Heart left ventricle (tissue), 16 donors: ENCODE results near the gene FOXN3. TPM values are rescaled to one million over a fixed set of nuclear protein-coding genes. Genes with fewer than 3 reads are reported as not detected.

ENCODE experiments used
- ATAC-seq, 4 donors: fragments of 200-7000 bp; cut with Tn5 transposase; one replicate each; pipeline ENCODE4 v1.9.1; 2020 to 2022; ENCODE audit warnings: moderate library complexity in 4 of 4, mild to moderate bottlenecking in 3 of 4, moderate number of reproducible peaks in 1 of 4
- DNase-seq, 5 donors: peaks; one replicate each; pipeline ENCODE4 v3.0.0-alpha.2; 2020
- H3K27ac ChIP-seq, 12 donors: fragments of 200-600 bp; sonication (generic) in 4 of 12; one replicate each; pipeline versions ENCODE4 v1.5.0 to v1.8.0; 2016 to 2022; ENCODE audit warnings: mild to moderate bottlenecking in 2 of 12
- H3K27me3 ChIP-seq, 9 donors: fragments of 200-600 bp; sonication (generic) in 2 of 9; one replicate each; pipeline versions ENCODE4 v1.5.1 to v1.8.0; 2016 to 2022; ENCODE audit warnings: mild to moderate bottlenecking in 3 of 9
- H3K36me3 ChIP-seq, 9 donors: fragments of 200-600 bp; sonication (generic) in 2 of 9; one replicate each; pipeline versions ENCODE4 v1.5.0 to v1.8.0; 2018 to 2022; ENCODE audit warnings: mild to moderate bottlenecking in 2 of 9
- H3K4me1 ChIP-seq, 12 donors: fragments of 200-600 bp; sonication (generic) in 4 of 12; one replicate each; pipeline versions ENCODE4 v1.5.0 to v1.8.0; 2016 to 2022; ENCODE audit warnings: mild to moderate bottlenecking in 3 of 12
- H3K4me3 ChIP-seq, 12 donors: fragments of 200-600 bp; sonication (generic) in 4 of 12; one replicate each; pipeline versions ENCODE4 v1.5.0 to v1.8.0; 2017 to 2022; ENCODE audit warnings: mild to moderate bottlenecking in 9 of 12, moderate library complexity in 4 of 12
- H3K9me3 ChIP-seq, 12 donors: fragments of 200-600 bp; sonication (generic) in 4 of 12; one replicate each; pipeline versions ENCODE4 v1.5.0 to v1.8.0; 2016 to 2022; ENCODE audit warnings: mild to moderate bottlenecking in 1 of 12
- CTCF ChIP-seq, 12 donors: fragments of 200-600 bp; sonication (generic) in 4 of 12; IDR thresholded peaks; one replicate each; pipeline versions ENCODE4 v1.5.0 to v1.8.0; 2018 to 2022; ENCODE audit warnings: antibody characterized with exemption in 12 of 12, mild to moderate bottlenecking in 5 of 12
- POLR2A ChIP-seq, 2 donors: fragments of 450-650 bp; IDR thresholded peaks; one replicate each; pipeline ENCODE4 v1.6.1; 2017; ENCODE audit warnings: antibody characterized with exemption in 2 of 2, mild to moderate bottlenecking in 2 of 2, moderate library complexity in 2 of 2
- WGBS, 4 donors: extraction: QIAGEN DNeasy Blood & Tissue Kit in 2 of 4; methylation state at CpG; one replicate each; pipeline versions ENCODE4 v1.1.5 to v1.1.7; 2013 to 2018; 5-methylcytosine and 5-hydroxymethylcytosine counted together
- intact Hi-C, 10 donors: fragments of 100-400 bp; cut with DNase I; formaldehyde crosslinking; loops; one replicate each; pipeline versions ENCODE4 v1.11.1 to v1.14.2; 2022
- polyA plus RNA-seq, 2 donors: library from polyadenylated mRNA; stranded (reverse); fragments of 200-250 nt; gene quantifications; one replicate each; pipeline ENCODE4 v1.2.3, GENCODE V29; 2013
- total RNA-seq, 9 donors: library from RNA; depleted of rRNA in 2 of 9; stranded (reverse); fragments of >200 nt in 2 of 9; fragmentation: NEBNext Ultra II Directional in 3 of 9; extraction: Animal tissue kit (Norgen Biotek cat#: 25700) in 3 of 9; gene quantifications; one replicate each; pipeline versions ENCODE4 v1.1.0 to v1.2.4, GENCODE V29; 2016 to 2023
- donor health status: ischemic (EF 13 %, LVEDD 7.1; RV severe dilation, severe dysfunction).
- donor health status: healthy with polysubstance abuse.
- donor health status: DM: no; HTN: yes; CAD: no.
- donor health status: DM: no; HTN: no; CAD: no.
- donor health status: ischemic (EF 25% LVEDD 6.9; RV normal size, moderate dysfunction).
- donor health status: ischemic (EF 25% LVEDD 5.7; RV mildly dilated, moderate dysfunction).
- donor health status: healthy.
- donor health status: DM: yes; HTN: yes; CAD: no.
- donor health status: ischemic (EF 35%, LVEDD 5.7; RV mildly dilated, moderate dysfunction).
- donor health status: nonischemic (EF 11% LVEDD 7.7; RV severe dilation, severe dysfunction).
- donor health status: DM: yes; HTN: yes; CAD: no.
- donor health status: PGD.
- donor health status: ischemic (EF 29% LVEDD 5.4; RV normal size, mild dysfunction).
- donor health status: nonischemic (EF 23%, LVEDD 6.1; RV moderate dilation, normal function).

Gene FOXN3
- total and polyA plus RNA-seq, 11 donors, result 24.4 to 161 (median 111) TPM

DNA sequence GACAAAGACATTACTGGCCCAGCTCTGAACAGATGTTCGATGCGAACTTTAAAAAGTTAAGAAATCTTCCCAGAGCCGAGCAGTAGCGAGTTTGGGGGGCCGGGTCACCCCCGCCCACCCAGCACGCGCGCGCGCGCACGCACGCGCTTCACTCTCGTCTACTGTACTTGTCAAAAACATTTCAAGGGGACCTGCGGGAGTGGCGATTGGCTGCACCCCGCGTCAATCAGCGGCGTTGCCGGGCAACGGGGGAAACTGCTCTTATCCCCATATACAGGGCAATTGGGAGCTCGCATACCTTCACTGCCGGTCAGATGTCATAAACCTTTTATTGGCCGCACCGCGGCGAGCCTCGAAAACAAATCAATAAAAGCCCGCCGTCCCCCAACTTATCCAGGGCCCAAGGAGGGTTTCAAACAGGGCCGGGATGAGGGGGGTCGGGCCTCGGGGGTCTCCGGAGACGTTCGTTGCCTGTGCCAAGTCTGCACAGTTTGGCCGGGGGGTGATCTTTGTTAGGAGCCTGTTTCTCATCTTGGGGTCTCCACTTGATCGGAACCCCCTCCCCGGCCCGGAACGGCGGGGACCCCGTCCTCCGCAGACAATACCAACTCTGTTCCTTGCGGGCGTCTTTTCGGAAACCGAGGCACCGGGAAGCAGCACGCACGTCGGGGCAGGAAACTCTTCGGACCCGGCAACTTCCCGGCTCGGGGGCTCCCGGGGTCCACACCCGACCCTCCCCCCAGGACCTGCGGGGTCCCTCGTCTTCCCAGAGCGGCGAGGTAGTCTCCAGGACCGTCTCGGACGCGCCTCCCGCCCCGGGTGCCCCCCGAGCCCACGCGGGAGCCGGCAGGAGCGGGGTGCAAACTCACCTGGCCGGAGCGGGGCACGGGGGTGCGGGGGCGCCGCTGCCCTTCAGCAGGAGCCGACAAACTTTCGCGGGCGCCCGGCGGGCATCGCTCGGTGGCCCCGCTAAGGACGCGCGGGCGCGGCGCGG is 734 bp downstream of the FOXN3 start:
- Histone ChIP-seq H3K27me3 (no peaks in the 10 kb centered on the region), H3K9me3 (no peaks in the 10 kb centered on the region), H3K27ac (peak overlapping the region; percentile 80 to 99 (median 94)), H3K4me1 (peaks cover 0 to 44% (median 30%) of the 10 kb centered on the region in 12 donors), H3K36me3 (peaks cover 0 to 22% (median 9%) of the 10 kb centered on the region in 9 donors), H3K4me3 (peak overlapping the region; percentile 66 to 98 (median 94))
- intact Hi-C loops, result loop anchor here (2.0 to 10.0 kb wide), 20 partner anchors 109 to 499 kb away; no protein-coding TSS in a partner anchor
- TF ChIP-seq CTCF (IDR thresholded peaks at IDR 0.05) (no peak), POLR2A (IDR thresholded peaks at IDR 0.05) (peak in 1 of 2 donors; percentile 56)
- ATAC-seq (peak; percentile 85 to 92 (median 88)), DNase-seq (peak; percentile 97 to 100 (median 99))
- WGBS, 4 donors, result 0 to 1% (median 1%) methylated on average over 52 to 98 of the region's 98 CpGs

DNA sequence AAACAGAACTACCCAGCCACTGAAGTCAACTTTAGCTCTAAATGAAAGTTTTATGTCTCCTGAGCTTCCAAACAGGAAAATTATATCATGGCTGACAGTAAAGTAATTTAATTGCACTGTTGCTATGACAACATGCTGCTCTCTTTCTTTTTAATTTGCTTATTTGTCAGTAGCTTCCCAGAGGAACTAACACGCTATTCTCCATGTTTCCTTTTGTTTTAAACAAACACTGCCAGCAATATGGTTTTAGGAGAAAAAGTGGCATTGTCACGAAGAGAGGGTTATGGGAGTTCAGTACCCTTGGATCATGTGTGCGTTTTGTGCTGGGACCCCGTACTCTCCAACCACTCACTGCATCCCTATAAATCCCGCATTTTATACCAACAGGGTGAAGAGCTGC is 1.9 kb downstream of the FOXN3 start:
- ATAC-seq (no peak), DNase-seq (no peak)
- intact Hi-C loops, result loop anchor here (2.0 to 10.0 kb wide), 17 partner anchors 108 to 500 kb away; no protein-coding TSS in a partner anchor
- no peaks in the 10 kb centered on the region for H3K27me3 ChIP-seq
- peaks cover 2 to 49% (median 34%) of the 10 kb centered on the region in 12 donors for H3K4me1 ChIP-seq
- H3K27ac ChIP-seq, result peak overlapping the region; percentile 80 to 99 (median 94)
- H3K4me3 ChIP-seq, result peak overlapping the region in 10 of 12 donors; percentile 66 to 98 (median 94)
- TF ChIP-seq CTCF (IDR thresholded peaks at IDR 0.05), result no peak
- no peak for TF ChIP-seq POLR2A (IDR thresholded peaks at IDR 0.05)
- no peaks in the 10 kb centered on the region for H3K9me3 ChIP-seq
- WGBS, 4 donors, result 17 to 36% (median 29%) methylated on average over 5 of the region's 5 CpGs
- peaks cover 0 to 31% (median 18%) of the 10 kb centered on the region in 9 donors for H3K36me3 ChIP-seq

DNA sequence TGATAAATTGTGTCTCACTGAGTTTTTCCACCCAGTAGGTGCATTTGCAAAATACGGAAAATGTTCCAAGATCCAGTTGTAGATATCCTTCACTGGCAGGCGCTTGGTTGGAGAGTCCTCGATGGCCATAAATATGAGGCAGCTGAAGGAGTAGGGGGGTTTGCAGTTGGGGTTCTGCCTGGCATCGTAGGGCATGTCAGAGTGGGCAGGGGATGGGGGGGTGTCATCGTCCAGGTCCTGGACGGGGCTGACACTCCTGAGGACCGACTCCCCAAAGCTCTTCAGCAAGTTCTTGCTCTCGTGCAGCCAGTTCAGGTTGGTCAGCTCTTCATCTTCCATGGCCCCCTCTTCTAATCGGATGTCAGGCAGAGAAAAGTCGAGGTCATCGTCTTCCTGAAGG is 5.1 kb downstream of the FOXN3 start:
- Histone ChIP-seq H3K4me3 (no peak overlapping the region), H3K4me1 (peaks cover 8 to 60% (median 46%) of the 10 kb centered on the region in 12 donors), H3K27ac (no peak overlapping the region), H3K36me3 (peaks cover 0 to 31% (median 18%) of the 10 kb centered on the region in 9 donors), H3K9me3 (no peaks in the 10 kb centered on the region), H3K27me3 (no peaks in the 10 kb centered on the region)
- intact Hi-C loops, result loop anchor here in 6 of 10 donors (10.0 kb wide), 6 partner anchors 107 to 503 kb away; no protein-coding TSS in a partner anchor
- TF ChIP-seq CTCF (IDR thresholded peaks at IDR 0.05) (no peak), POLR2A (IDR thresholded peaks at IDR 0.05) (no peak)
- DNase-seq, result no peak
- WGBS, 4 donors, result 89 to 96% (median 93%) methylated on average over 6 to 11 of the region's 11 CpGs
- no peak for ATAC-seq

DNA sequence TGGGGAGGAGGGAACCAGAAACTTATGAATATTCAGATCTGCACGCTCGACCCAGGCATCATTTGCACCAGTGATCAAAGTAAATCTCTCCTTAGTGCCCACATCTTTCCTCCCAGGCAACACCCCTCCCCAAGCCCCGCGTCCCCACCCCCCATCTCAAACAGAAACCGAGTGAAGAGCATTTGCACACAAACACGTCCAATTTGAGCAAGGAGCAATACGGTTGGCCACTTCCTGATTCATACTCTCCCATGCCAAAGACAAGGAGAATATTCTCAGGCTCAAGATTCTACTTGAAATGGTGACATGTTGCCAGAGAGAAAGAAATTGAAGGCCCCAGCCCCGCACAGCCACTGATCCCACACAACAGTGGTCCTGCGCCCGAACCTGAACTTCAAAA is 7.1 kb downstream of the FOXN3 start:
- no peak for TF ChIP-seq POLR2A (IDR thresholded peaks at IDR 0.05)
- TF ChIP-seq CTCF (IDR thresholded peaks at IDR 0.05), result no peak
- no peaks in the 10 kb centered on the region for H3K9me3 ChIP-seq
- ATAC-seq, result no peak
- peaks cover 12 to 63% (median 51%) of the 10 kb centered on the region in 12 donors for H3K4me1 ChIP-seq
- 63 to 72% (median 69%) methylated on average over 10 of the region's 10 CpGs for WGBS, 4 donors
- peak overlapping the region in 3 of 12 donors; percentile 1 to 79 (median 30) for H3K27ac ChIP-seq
- no peaks in the 10 kb centered on the region for H3K27me3 ChIP-seq
- DNase-seq, result no peak
- intact Hi-C loops, result loop anchor here in 8 of 10 donors (5.0 to 10.0 kb wide), 10 partner anchors 43 to 505 kb away; no protein-coding TSS in a partner anchor
- peaks cover 0 to 31% (median 18%) of the 10 kb centered on the region in 9 donors for H3K36me3 ChIP-seq
- H3K4me3 ChIP-seq, result no peak overlapping the region
